H9 (cell line): ENCODE measurements around the gene SH3PXD2B. TPM values are rescaled to one million over a fixed set of nuclear protein-coding genes. Genes with fewer than 3 reads are reported as not detected.
"Not testable (repeated sequence)": the region's sequence is repeated elsewhere in the genome, so short reads cannot be mapped to it uniquely, and the experiment has no call there.

Experiments
- DNase-seq: peaks from one replicate; pipeline ENCODE4 v3.0.0-alpha.2; 2017
- H2AFZ ChIP-seq: one replicate; pipeline ENCODE4 v1.6.1; 2013; ENCODE audit warnings: mild to moderate bottlenecking, low read length, control low read depth, moderate library complexity
- H2AK5ac ChIP-seq: 2 replicates; pipeline ENCODE4 v1.6.1; 2013; ENCODE audit warnings: low read length, control low read depth, mixed read lengths; ENCODE audit not compliant: insufficient read length
- H2BK120ac ChIP-seq: one replicate; pipeline ENCODE4 v1.6.1; 2013; ENCODE audit warnings: low read depth, mild to moderate bottlenecking, low read length, control low read depth, inconsistent platforms; ENCODE audit not compliant: poor library complexity, severe bottlenecking
- H2BK12ac ChIP-seq: 2 replicates; pipeline ENCODE4 v1.6.1; 2013; ENCODE audit warnings: low read length, control low read depth, mixed read lengths, low read depth; ENCODE audit not compliant: insufficient read length
- H2BK15ac ChIP-seq: 2 replicates; pipeline ENCODE4 v1.6.1; 2013; ENCODE audit warnings: low read depth, low read length, control low read depth
- H2BK20ac ChIP-seq: one replicate; pipeline ENCODE4 v1.6.1; 2013; ENCODE audit warnings: low read depth, mild to moderate bottlenecking, low read length, control low read depth, inconsistent platforms; ENCODE audit not compliant: poor library complexity, severe bottlenecking
- H2BK5ac ChIP-seq: 2 replicates; pipeline ENCODE4 v1.6.1; 2013; ENCODE audit warnings: low read length, control low read depth, mixed read lengths; ENCODE audit not compliant: insufficient read length
- H3K14ac ChIP-seq: 2 replicates; pipeline ENCODE4 v1.6.1; 2013; ENCODE audit warnings: low read length, control low read depth; ENCODE audit not compliant: insufficient read depth
- H3K18ac ChIP-seq: 2 replicates; pipeline ENCODE4 v1.6.1; 2013; ENCODE audit warnings: low read depth, mild to moderate bottlenecking, mixed read lengths, low read length, control low read depth; ENCODE audit not compliant: insufficient read length
- H3K23ac ChIP-seq: 2 replicates; pipeline ENCODE4 v1.6.1; 2013; ENCODE audit warnings: low read length, control low read depth, mixed read lengths, low read depth; ENCODE audit not compliant: insufficient read length
- H3K23me2 ChIP-seq: 2 replicates; pipeline ENCODE4 v1.6.1; 2013; ENCODE audit warnings: low read depth, mild to moderate bottlenecking, mixed read lengths, low read length, control low read depth; ENCODE audit not compliant: insufficient read length, poor library complexity, severe bottlenecking
- H3K27ac ChIP-seq: 2 replicates; pipeline ENCODE4 v1.5.1; 2013; ENCODE audit warnings: low read length, control low read depth, mixed read lengths, low read depth; ENCODE audit not compliant: insufficient read length
- H3K27me3 ChIP-seq: 2 replicates; pipeline ENCODE4 v1.6.1; 2013; ENCODE audit warnings: low read length, control low read depth, inconsistent platforms; ENCODE audit not compliant: insufficient read depth
- H3K4ac ChIP-seq: 2 replicates; pipeline ENCODE4 v1.6.1; 2013; ENCODE audit warnings: low read depth, mild to moderate bottlenecking, control low read depth, inconsistent platforms, low read length, moderate library complexity
- H3K4me1 ChIP-seq: 2 replicates; pipeline ENCODE4 v1.6.1; 2013; ENCODE audit warnings: low read length, control low read depth, inconsistent platforms; ENCODE audit not compliant: insufficient read depth
- H3K4me2 ChIP-seq: 2 replicates; pipeline ENCODE4 v1.6.1; 2013; ENCODE audit warnings: low read length, control low read depth, mixed read lengths; ENCODE audit not compliant: insufficient read length, insufficient read depth
- H3K56ac ChIP-seq: 2 replicates; pipeline ENCODE4 v1.6.1; 2013; ENCODE audit warnings: low read depth, mild to moderate bottlenecking, mixed read lengths, low read length, control low read depth; ENCODE audit not compliant: insufficient read length
- H3K79me1 ChIP-seq: 2 replicates; pipeline ENCODE4 v1.6.1; 2013; ENCODE audit warnings: low read depth, mild to moderate bottlenecking, moderate library complexity, low read length, control low read depth, inconsistent platforms; ENCODE audit not compliant: insufficient read depth, poor library complexity, severe bottlenecking
- H3K79me2 ChIP-seq: 2 replicates; pipeline ENCODE4 v1.6.1; 2013; ENCODE audit warnings: low read length, control low read depth, inconsistent platforms; ENCODE audit not compliant: insufficient read depth
- H3K9ac ChIP-seq: 2 replicates; pipeline ENCODE4 v1.6.1; 2013; ENCODE audit warnings: low read length, control low read depth, mixed read lengths; ENCODE audit not compliant: insufficient read length; ENCODE audit errors: extremely low read depth
- H3K9me3 ChIP-seq: one replicate; pipeline ENCODE4 v1.6.1; 2013; ENCODE audit warnings: low read depth, low read length, inconsistent platforms; ENCODE audit not compliant: control insufficient read depth
- H3T11ph ChIP-seq: one replicate; pipeline ENCODE4 v1.6.1; 2013; ENCODE audit warnings: mild to moderate bottlenecking, low read length, control low read depth, inconsistent platforms
- H4K20me1 ChIP-seq: one replicate; pipeline ENCODE4 v1.6.1; 2013; ENCODE audit not compliant: control insufficient read depth, insufficient read length, insufficient read depth
- H4K5ac ChIP-seq: 2 replicates; pipeline ENCODE4 v1.6.1; 2013; ENCODE audit warnings: low read depth, mild to moderate bottlenecking, mixed read lengths, low read length, control low read depth; ENCODE audit not compliant: insufficient read length
- H4K8ac ChIP-seq: replicated peaks from 2 replicates; pipeline ENCODE4 v1.6.1; 2013; ENCODE audit warnings: low read length, control low read depth, mixed read lengths, low read depth; ENCODE audit not compliant: insufficient read length
- H4K91ac ChIP-seq: 2 replicates; pipeline ENCODE4 v1.6.1; 2013; ENCODE audit warnings: low read depth, mild to moderate bottlenecking, moderate library complexity, mixed read lengths, low read length, control low read depth; ENCODE audit not compliant: insufficient read length
- H3K27ac Mint-ChIP-seq, 3 experiments: 2 replicates in 2 of 3; 3 replicates in 1 of 3; pipeline ENCODE4 v1.8.0; 2020 to 2021; ENCODE audit warnings: mixed read lengths in 3 of 3, mild to moderate bottlenecking in 1 of 3, moderate library complexity in 1 of 3
- H3K27me3 Mint-ChIP-seq: 2 replicates; pipeline ENCODE4 v1.8.0; 2021; ENCODE audit warnings: low read depth, mild to moderate bottlenecking, moderate library complexity, mixed read lengths
- H3K36me3 Mint-ChIP-seq, 3 experiments: 2 replicates in 2 of 3; 3 replicates in 1 of 3; pipeline ENCODE4 v1.8.0; 2020 to 2021; ENCODE audit warnings: low read depth in 3 of 3, mixed read lengths in 3 of 3; ENCODE audit not compliant: insufficient read depth in 1 of 3
- H3K4me1 Mint-ChIP-seq, 2 experiments: 2 replicates each; pipeline ENCODE4 v1.8.0; 2020; ENCODE audit warnings: mixed read lengths in 2 of 2
- H3K4me3 Mint-ChIP-seq, 2 experiments: 2 replicates in 1 of 2; 3 replicates in 1 of 2; pipeline ENCODE4 v1.8.0; 2020 to 2021; ENCODE audit warnings: mild to moderate bottlenecking in 2 of 2, mixed read lengths in 2 of 2, moderate library complexity in 1 of 2
- H3K9me3 Mint-ChIP-seq, 2 experiments: 2 replicates in 1 of 2; 3 replicates in 1 of 2; pipeline ENCODE4 v1.8.0; 2020; ENCODE audit warnings: mild to moderate bottlenecking in 2 of 2, mixed read lengths in 2 of 2, moderate library complexity in 1 of 2
- WGBS: extraction: QIAGEN DNeasy Blood & Tissue Kit; methylation state at CpG from one replicate; pipeline ENCODE4 v1.1.7; 2013; ENCODE audit warnings: missing lambda C conversion rate, low lambda C conversion rate, mixed read lengths; ENCODE audit not compliant: insufficient read length; ENCODE audit errors: extremely low coverage; 5-methylcytosine and 5-hydroxymethylcytosine counted together
- total RNA-seq: library from RNA; stranded (reverse); gene quantifications from 2 replicates; pipeline ENCODE4 v1.2.1, GENCODE V29; 2021
- TF ChIP-seq, protein P1 (sequence below): fragments of 200-600 bp; sonication (generic); conservative IDR thresholded peaks from 3 replicates; pipeline ENCODE4 v1.8.0; 2021; ENCODE audit warnings: antibody characterized with exemption, mild to moderate bottlenecking

SH3PXD2B gene
- total RNA-seq, 1 experiment from 2014 or later = 49.0 TPM

- Histone ChIP-seq H2BK120ac (no peak overlapping the region), H3K79me1 (no peaks in the 10 kb centered on the region), H3K4me2 (no peak overlapping the region), H3K4ac (no peak overlapping the region), H2BK5ac (no peak overlapping the region), H2BK20ac (no peak overlapping the region), H3K4me1 (no peaks in the 10 kb centered on the region), H4K5ac (no peak overlapping the region), H2AFZ (no peak overlapping the region), H3K9me3 (no peaks in the 10 kb centered on the region), H3K79me2 (no peaks in the 10 kb centered on the region), H4K20me1 (no peaks in the 10 kb centered on the region), H3K23me2 (no peaks in the 10 kb centered on the region), H4K8ac (no peak overlapping the region), H3K14ac (no peak overlapping the region), H3K27ac (no peak overlapping the region), H2BK12ac (no peak overlapping the region), H2BK15ac (no peak overlapping the region), H3K9ac (no peak overlapping the region), H3T11ph (no peak overlapping the region), H4K91ac (no peak overlapping the region), H2AK5ac (no peak overlapping the region), H3K56ac (no peak overlapping the region), H3K27me3 (no peaks in the 10 kb centered on the region), H3K18ac (no peak overlapping the region), H3K23ac (no peak overlapping the region)
- no peak overlapping the region for H3K27ac Mint-ChIP-seq
- TF ChIP-seq, protein P1, sequence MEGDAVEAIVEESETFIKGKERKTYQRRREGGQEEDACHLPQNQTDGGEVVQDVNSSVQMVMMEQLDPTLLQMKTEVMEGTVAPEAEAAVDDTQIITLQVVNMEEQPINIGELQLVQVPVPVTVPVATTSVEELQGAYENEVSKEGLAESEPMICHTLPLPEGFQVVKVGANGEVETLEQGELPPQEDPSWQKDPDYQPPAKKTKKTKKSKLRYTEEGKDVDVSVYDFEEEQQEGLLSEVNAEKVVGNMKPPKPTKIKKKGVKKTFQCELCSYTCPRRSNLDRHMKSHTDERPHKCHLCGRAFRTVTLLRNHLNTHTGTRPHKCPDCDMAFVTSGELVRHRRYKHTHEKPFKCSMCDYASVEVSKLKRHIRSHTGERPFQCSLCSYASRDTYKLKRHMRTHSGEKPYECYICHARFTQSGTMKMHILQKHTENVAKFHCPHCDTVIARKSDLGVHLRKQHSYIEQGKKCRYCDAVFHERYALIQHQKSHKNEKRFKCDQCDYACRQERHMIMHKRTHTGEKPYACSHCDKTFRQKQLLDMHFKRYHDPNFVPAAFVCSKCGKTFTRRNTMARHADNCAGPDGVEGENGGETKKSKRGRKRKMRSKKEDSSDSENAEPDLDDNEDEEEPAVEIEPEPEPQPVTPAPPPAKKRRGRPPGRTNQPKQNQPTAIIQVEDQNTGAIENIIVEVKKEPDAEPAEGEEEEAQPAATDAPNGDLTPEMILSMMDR = peak; percentile 90
- peaks cover 3% of the 10 kb centered on the region; the same call in 1 of the 2 replicates for H3K27me3 Mint-ChIP-seq
- peaks cover 5 to 9% of the 10 kb centered on the region in 2 experiments for H3K4me1 Mint-ChIP-seq
- H3K9me3 Mint-ChIP-seq = no peaks in the 10 kb centered on the region
- DNase-seq = peak; percentile 76
- WGBS = no CpG with 5 or more reads among the region's 5 CpGs
- no peak overlapping the region for H3K4me3 Mint-ChIP-seq
- H3K36me3 Mint-ChIP-seq = no peaks in the 10 kb centered on the region
These were observed 161.1 kb downstream of the SH3PXD2B start for GRCh38 chr5:172293054-172293744.

DNA sequence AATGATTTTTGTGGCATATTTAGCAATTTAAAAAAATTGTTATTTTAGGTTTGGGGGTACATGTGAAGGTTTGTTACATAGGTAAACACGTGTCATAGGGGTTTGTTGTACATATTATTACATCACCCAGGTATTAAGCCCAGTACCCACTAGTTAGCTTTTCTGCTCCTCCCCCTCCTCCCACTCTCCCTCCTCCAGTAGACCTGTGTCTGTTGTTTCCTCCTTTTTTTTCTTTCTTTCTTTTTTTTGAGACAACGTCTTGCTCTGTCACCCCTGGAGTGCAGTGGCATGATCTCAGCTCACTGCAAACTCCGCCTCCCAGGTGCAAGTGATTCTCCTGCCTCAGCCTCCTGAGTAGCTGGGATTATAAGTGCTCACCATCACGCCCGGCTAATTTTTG lies 162.5 kb downstream of the SH3PXD2B start:
- H2BK15ac ChIP-seq, H2BK12ac ChIP-seq, H3K4me1 ChIP-seq, H2AK5ac ChIP-seq, DNase-seq, H4K20me1 ChIP-seq, H3K4ac ChIP-seq, H3K14ac ChIP-seq, H3K27ac ChIP-seq, H3K79me1 ChIP-seq, H3K36me3 Mint-ChIP-seq, H2BK5ac ChIP-seq, H3K79me2 ChIP-seq, H3K9me3 Mint-ChIP-seq, H3K56ac ChIP-seq, H3K23me2 ChIP-seq, H3K27me3 Mint-ChIP-seq, H3K9me3 ChIP-seq, H2BK120ac ChIP-seq, H4K8ac ChIP-seq, H2AFZ ChIP-seq, H3K23ac ChIP-seq, H2BK20ac ChIP-seq, H3K9ac ChIP-seq, H3K4me2 ChIP-seq, H3K4me1 Mint-ChIP-seq, H3T11ph ChIP-seq, H3K4me3 Mint-ChIP-seq, H4K5ac ChIP-seq, H4K91ac ChIP-seq, H3K27me3 ChIP-seq, H3K18ac ChIP-seq: not testable (repeated sequence)
- H3K27ac Mint-ChIP-seq = peak overlapping the region in 1 of 3 experiments; percentile 50; a peak in 1 of 7 replicates
- WGBS = no CpG with 5 or more reads among the region's 5 CpGs
